OCI-LY1 (cell line): ENCODE results near the gene HOXB7.

Source experiments
- H2AFZ ChIP-seq: fragments of 200-600 bp; sonication (generic), shearing (Covaris generic); 2 replicates; pipeline ENCODE4 v1.6.0; 2014; ENCODE audit warnings: antibody characterized with exemption, mild to moderate bottlenecking, low read length
- H3F3A ChIP-seq: fragments of 200-600 bp; sonication (generic), shearing (Covaris generic); 2 replicates; pipeline ENCODE4 v1.6.0; 2014; ENCODE audit warnings: mild to moderate bottlenecking, antibody characterized with exemption, low read length, moderate library complexity; ENCODE audit not compliant: insufficient read depth
- H3K27ac ChIP-seq: fragments of 200-600 bp; sonication (generic); 2 replicates; pipeline ENCODE4 v1.5.1; 2014; ENCODE audit warnings: low read length, mixed run types, mild to moderate bottlenecking, low read depth; ENCODE audit not compliant: poor library complexity, severe bottlenecking
- H3K27me3 ChIP-seq: fragments of 200-600 bp; sonication (generic); 2 replicates; pipeline ENCODE4 v1.6.0; 2014; ENCODE audit warnings: antibody characterized with exemption, mild to moderate bottlenecking, low read length, moderate library complexity; ENCODE audit not compliant: insufficient read depth
- H3K36me3 ChIP-seq: fragments of 200-600 bp; sonication (generic); 2 replicates; pipeline ENCODE4 v1.6.1; 2014; ENCODE audit warnings: mild to moderate bottlenecking, antibody characterized with exemption, low read length, moderate library complexity, mixed read lengths; ENCODE audit not compliant: insufficient read depth
- H3K4me1 ChIP-seq: fragments of 200-600 bp; sonication (generic); 2 replicates; pipeline ENCODE4 v1.5.1; 2014; ENCODE audit warnings: mild to moderate bottlenecking, low read length, moderate library complexity; ENCODE audit not compliant: insufficient read depth, severe bottlenecking
- H3K4me2 ChIP-seq: fragments of 200-600 bp; sonication (generic), shearing (Covaris generic); 2 replicates; pipeline ENCODE4 v1.6.1; 2014; ENCODE audit warnings: low read length
- H3K4me3 ChIP-seq: fragments of 200-600 bp; sonication (generic); 2 replicates; pipeline ENCODE4 v1.5.1; 2014; ENCODE audit warnings: low read length, low read depth, mild to moderate bottlenecking, mixed read lengths; ENCODE audit not compliant: poor library complexity, severe bottlenecking
- H3K79me2 ChIP-seq: fragments of 200-600 bp; shearing (Covaris generic); 2 replicates; pipeline ENCODE4 v1.6.1; 2016; ENCODE audit warnings: mixed run types, low read length, mixed read lengths; ENCODE audit not compliant: insufficient read depth
- H3K9ac ChIP-seq: fragments of 200-600 bp; sonication (generic), shearing (Covaris generic); 2 replicates; pipeline ENCODE4 v1.6.1; 2014; ENCODE audit warnings: mild to moderate bottlenecking, low read length, mixed read lengths
- H3K9me2 ChIP-seq: fragments of 200-600 bp; sonication (generic), shearing (Covaris generic); 2 replicates; pipeline ENCODE4 v1.6.1; 2014; ENCODE audit warnings: low read depth, mild to moderate bottlenecking, low read length, mixed read lengths
- H3K9me3 ChIP-seq: fragments of 200-600 bp; shearing (Covaris generic); 2 replicates; pipeline ENCODE4 v1.6.1; 2014; ENCODE audit warnings: low read length, mixed read lengths
- H4K20me1 ChIP-seq: fragments of 200-600 bp; sonication (generic), shearing (Covaris generic); 2 replicates; pipeline ENCODE4 v1.6.0; 2016; ENCODE audit warnings: mild to moderate bottlenecking, low read length; ENCODE audit not compliant: insufficient read depth
- EZH2 ChIP-seq: fragments of 200-600 bp; sonication (generic), shearing (Covaris generic); IDR thresholded peaks from 2 replicates; pipeline ENCODE4 v1.8.0; 2017; ENCODE audit warnings: borderline replicate concordance, mixed run types, mild to moderate bottlenecking, antibody characterized with exemption, low read length, moderate library complexity, mixed read lengths
- TF ChIP-seq, protein P1 (sequence below): fragments of 200-600 bp; sonication (generic), shearing (Covaris generic); IDR thresholded peaks from 2 replicates; pipeline ENCODE4 v1.5.1; 2017; ENCODE audit warnings: mild to moderate bottlenecking, antibody characterized with exemption, low read length, moderate library complexity, mixed read lengths

The HOXB7 gene

DNA sequence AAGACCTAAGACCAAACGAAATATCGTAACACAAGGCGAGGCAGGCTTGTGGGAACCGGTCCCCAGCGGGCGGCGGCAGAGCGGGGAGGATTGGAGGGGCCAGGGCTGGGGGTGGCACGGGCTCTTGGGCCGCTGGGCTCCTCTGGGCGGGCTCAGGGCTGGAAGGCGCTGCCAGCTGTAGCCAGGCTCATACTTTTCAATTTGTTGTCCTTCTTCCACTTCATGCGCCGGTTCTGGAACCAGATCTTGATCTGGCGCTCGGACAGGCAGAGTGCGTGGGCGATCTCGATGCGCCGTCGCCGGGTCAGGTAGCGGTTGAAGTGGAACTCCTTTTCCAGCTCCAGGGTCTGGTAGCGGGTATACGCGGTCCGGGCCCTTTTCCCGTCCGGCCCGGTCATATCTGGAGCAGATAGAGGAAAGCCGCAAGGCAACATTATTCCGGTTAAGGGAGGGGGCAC is 18.7 kb downstream of the HOXB7 start:
- H3K4me3 ChIP-seq = no peak overlapping the region
- no peaks in the 10 kb centered on the region for H3K27me3 ChIP-seq
- no peaks in the 10 kb centered on the region for H3K9me3 ChIP-seq
- no peak overlapping the region for H3K4me2 ChIP-seq
- H4K20me1 ChIP-seq = no peaks in the 10 kb centered on the region
- TF ChIP-seq EZH2 = no peak
- TF ChIP-seq, protein P1, sequence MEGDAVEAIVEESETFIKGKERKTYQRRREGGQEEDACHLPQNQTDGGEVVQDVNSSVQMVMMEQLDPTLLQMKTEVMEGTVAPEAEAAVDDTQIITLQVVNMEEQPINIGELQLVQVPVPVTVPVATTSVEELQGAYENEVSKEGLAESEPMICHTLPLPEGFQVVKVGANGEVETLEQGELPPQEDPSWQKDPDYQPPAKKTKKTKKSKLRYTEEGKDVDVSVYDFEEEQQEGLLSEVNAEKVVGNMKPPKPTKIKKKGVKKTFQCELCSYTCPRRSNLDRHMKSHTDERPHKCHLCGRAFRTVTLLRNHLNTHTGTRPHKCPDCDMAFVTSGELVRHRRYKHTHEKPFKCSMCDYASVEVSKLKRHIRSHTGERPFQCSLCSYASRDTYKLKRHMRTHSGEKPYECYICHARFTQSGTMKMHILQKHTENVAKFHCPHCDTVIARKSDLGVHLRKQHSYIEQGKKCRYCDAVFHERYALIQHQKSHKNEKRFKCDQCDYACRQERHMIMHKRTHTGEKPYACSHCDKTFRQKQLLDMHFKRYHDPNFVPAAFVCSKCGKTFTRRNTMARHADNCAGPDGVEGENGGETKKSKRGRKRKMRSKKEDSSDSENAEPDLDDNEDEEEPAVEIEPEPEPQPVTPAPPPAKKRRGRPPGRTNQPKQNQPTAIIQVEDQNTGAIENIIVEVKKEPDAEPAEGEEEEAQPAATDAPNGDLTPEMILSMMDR = no peak
- H3K36me3 ChIP-seq = no peaks in the 10 kb centered on the region
- no peak overlapping the region for H3K9ac ChIP-seq
- no peaks in the 10 kb centered on the region for H3K4me1 ChIP-seq
- H3K9me2 ChIP-seq = no peaks in the 10 kb centered on the region
- H3K79me2 ChIP-seq = no peaks in the 10 kb centered on the region
- no peaks in the 10 kb centered on the region for H3F3A ChIP-seq
- H3K27ac ChIP-seq = no peak overlapping the region
- no peak overlapping the region for H2AFZ ChIP-seq

DNA sequence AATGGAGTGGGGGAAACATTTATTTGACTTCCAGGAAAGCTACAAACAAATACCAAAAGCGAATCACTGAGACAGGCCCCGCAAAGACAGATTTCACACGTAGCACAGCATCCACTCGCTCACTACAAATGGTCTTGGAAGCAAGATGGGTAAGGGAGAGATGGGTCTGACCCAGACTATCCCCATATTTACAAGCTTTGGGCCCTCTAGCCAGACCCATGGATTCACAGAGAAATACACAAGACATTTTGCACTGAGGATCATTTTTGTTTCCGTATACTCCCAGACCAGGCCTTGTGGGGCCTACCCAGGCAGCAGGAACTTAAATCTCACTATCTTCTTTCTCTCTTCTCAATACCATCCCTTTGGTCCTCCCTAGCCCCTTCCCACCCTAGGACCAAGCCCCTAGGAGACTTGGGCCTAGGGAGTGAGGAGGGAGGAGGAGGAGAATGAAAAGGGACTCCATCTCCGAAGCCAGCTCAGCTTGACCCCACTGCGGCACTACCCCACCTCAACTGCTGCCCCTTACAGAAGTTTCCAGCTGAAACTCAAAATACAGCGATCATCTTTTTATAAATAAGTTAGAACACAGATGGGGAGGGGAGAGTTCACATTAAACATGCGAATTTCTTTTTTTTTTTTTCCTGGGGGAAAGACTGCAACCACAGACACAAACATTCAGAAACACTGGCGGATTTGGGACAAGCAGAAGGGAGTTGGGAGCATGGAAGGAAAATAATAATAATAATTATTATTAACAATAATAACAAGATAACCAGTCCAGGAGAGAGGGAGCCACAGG is 19.4 kb downstream of the HOXB7 start:
- TF ChIP-seq, protein P1 = no peak
- TF ChIP-seq EZH2 = no peak
- no peaks in the 10 kb centered on the region for H4K20me1 ChIP-seq
- no peaks in the 10 kb centered on the region for H3F3A ChIP-seq
- H3K27ac ChIP-seq = no peak overlapping the region
- H3K79me2 ChIP-seq = no peaks in the 10 kb centered on the region
- H3K4me1 ChIP-seq = no peaks in the 10 kb centered on the region
- no peaks in the 10 kb centered on the region for H3K27me3 ChIP-seq
- no peak overlapping the region for H3K9ac ChIP-seq
- no peaks in the 10 kb centered on the region for H3K36me3 ChIP-seq
- no peak overlapping the region for H3K4me3 ChIP-seq
- H3K9me3 ChIP-seq = no peaks in the 10 kb centered on the region
- H3K9me2 ChIP-seq = no peaks in the 10 kb centered on the region
- no peak overlapping the region for H3K4me2 ChIP-seq
- H2AFZ ChIP-seq = no peak overlapping the region

DNA sequence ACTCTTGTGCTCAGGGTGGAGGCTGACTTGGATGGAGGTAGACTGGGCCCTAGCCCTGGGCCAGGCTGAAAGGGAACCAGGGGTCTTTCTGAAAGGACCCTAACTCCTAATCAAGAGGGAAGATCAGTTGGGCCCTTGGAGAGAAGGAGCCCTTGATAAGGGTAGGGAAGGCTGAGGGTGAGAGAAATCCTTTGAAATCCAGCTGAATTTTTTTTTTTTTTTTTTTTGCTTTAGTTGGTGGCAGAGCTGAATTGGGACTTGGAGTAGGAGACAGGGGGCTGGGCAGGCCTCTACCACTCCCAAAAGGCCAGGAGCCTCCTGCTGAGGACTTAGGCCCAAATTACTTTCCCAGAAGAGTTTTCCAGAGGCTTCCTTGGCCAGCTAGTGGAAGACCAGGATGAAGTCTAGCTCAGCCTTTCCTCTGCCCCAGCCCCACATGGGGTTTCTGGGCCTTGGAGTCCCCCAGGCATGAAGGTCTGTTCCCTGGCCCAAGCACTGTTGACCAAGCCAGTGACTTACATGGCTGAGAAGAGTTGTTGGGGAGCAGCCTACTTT is 20.1 kb downstream of the HOXB7 start:
- Histone ChIP-seq H3K4me2 (no peak overlapping the region), H3K36me3 (no peaks in the 10 kb centered on the region), H3K4me3 (no peak overlapping the region), H3K27me3 (no peaks in the 10 kb centered on the region), H3K27ac (no peak overlapping the region), H3K9ac (no peak overlapping the region), H2AFZ (no peak overlapping the region), H3K79me2 (no peaks in the 10 kb centered on the region), H3K9me2 (no peaks in the 10 kb centered on the region), H3K9me3 (no peaks in the 10 kb centered on the region), H3F3A (no peaks in the 10 kb centered on the region), H3K4me1 (peaks cover 4% of the 10 kb centered on the region), H4K20me1 (no peaks in the 10 kb centered on the region)
- TF ChIP-seq, protein P1 = no peak
- no peak for TF ChIP-seq EZH2
